PFSK-1 (cell line): ENCODE data around the gene PCSK4.

ENCODE experiments used
- POLR2AphosphoS5 ChIP-seq: IDR thresholded peaks from 2 replicates; pipeline ENCODE4 v1.6.1; 2012; ENCODE audit warnings: low read depth, mild to moderate bottlenecking, control low read depth, low read length, moderate library complexity
- REST ChIP-seq, 2 experiments: IDR thresholded peaks; 2 replicates each; pipeline versions ENCODE4 v1.6.1 to v1.8.0; 2011 to 2012; ENCODE audit warnings: low read depth in 2 of 2, low read length in 2 of 2, control low read depth in 1 of 2, inconsistent platforms in 1 of 2, mild to moderate bottlenecking in 1 of 2, moderate library complexity in 1 of 2; ENCODE audit not compliant: insufficient read depth in 1 of 2
- SIN3A ChIP-seq: IDR thresholded peaks from 2 replicates; pipeline ENCODE4 v1.6.1; 2012; ENCODE audit warnings: mild to moderate bottlenecking, low read length, moderate library complexity, borderline replicate concordance; ENCODE audit not compliant: insufficient read depth

GRCh38 chr19:1481224-1481892, 8.8 kb downstream of the PCSK4 start:
- TF ChIP-seq SIN3A: no peak
- TF ChIP-seq POLR2AphosphoS5: no peak
- no peak for TF ChIP-seq REST (IDR thresholded peaks at IDR 0.05; ENCODE audit: insufficient read depth in 1 of 2, low read depth in 2 of 2, low read length in 2 of 2)
